ENCODE results near the gene IL21.
"Not testable (repeated sequence)": the region's sequence is repeated elsewhere in the genome, so short reads cannot be mapped to it uniquely, and the experiment has no call there.

Gene IL21

GRCh38 chr4:122621016-122621507 lies at the start of gene IL21:
TSS of gene IL21 (minus strand) at chr4:122621066. CDS start at chr4:122621011, 55 bp downstream.
- no peak within 1 kb of the TSS for H3K27ac ChIP-seq
- DNase-seq (ENCODE audit: low read depth, low spot score) = no peak

- DNase-seq (ENCODE audit: low read depth, low spot score) = no peak
- no peak overlapping the region for H3K27ac ChIP-seq
These were observed 49.3 kb upstream of the IL21 start for GRCh38 chr4:122669911-122670738.

GRCh38 chr4:122668241-122668640 lies 47.4 kb upstream of the IL21 start:
- DNase-seq (ENCODE audit: low read depth, low spot score) = no peak
- H3K27ac ChIP-seq = no peak overlapping the region

GRCh38 chr4:122666527-122667245 lies 45.8 kb upstream of the IL21 start:
- H3K27ac ChIP-seq = peak overlapping the region; percentile 60
- DNase-seq (ENCODE audit: low read depth, low spot score) = peak; percentile 54

GRCh38 chr4:122665161-122665929 lies 44.5 kb upstream of the IL21 start:
- no peak overlapping the region for H3K27ac ChIP-seq
- DNase-seq (ENCODE audit: low read depth, low spot score) = no peak

GRCh38 chr4:122663814-122664610 lies 43.1 kb upstream of the IL21 start:
- no peak overlapping the region for H3K27ac ChIP-seq
- DNase-seq (ENCODE audit: low read depth, low spot score) = no peak

GRCh38 chr4:122663291-122663690 lies 42.4 kb upstream of the IL21 start:
- no peak overlapping the region for H3K27ac ChIP-seq
- DNase-seq (ENCODE audit: low read depth, low spot score) = no peak

- no peak for DNase-seq (ENCODE audit: low read depth, low spot score)
- H3K27ac ChIP-seq = no peak overlapping the region
These were observed 41.8 kb upstream of the IL21 start for GRCh38 chr4:122662701-122663100.

GRCh38 chr4:122661176-122662160 lies 40.6 kb upstream of the IL21 start:
- no peak for DNase-seq (ENCODE audit: low read depth, low spot score)
- no peak overlapping the region for H3K27ac ChIP-seq

- DNase-seq (ENCODE audit: low read depth, low spot score) = no peak
- no peak overlapping the region for H3K27ac ChIP-seq
These were observed 38.0 kb upstream of the IL21 start for GRCh38 chr4:122658818-122659295.

GRCh38 chr4:122658377-122658776 lies 37.5 kb upstream of the IL21 start:
- H3K27ac ChIP-seq = no peak overlapping the region

GRCh38 chr4:122657553-122657952 lies 36.7 kb upstream of the IL21 start:
- no peak overlapping the region for H3K27ac ChIP-seq
- no peak for DNase-seq (ENCODE audit: low read depth, low spot score)

More at GRCh38 chr4:122658377-122658776, 37.5 kb upstream of the IL21 start:
- DNase-seq (ENCODE audit: low read depth, low spot score) = no peak

GRCh38 chr4:122656583-122656982 lies 35.7 kb upstream of the IL21 start:
- H3K27ac ChIP-seq; DNase-seq (ENCODE audit: low read depth, low spot score): not testable (repeated sequence)

GRCh38 chr4:122652379-122652778 lies 31.5 kb upstream of the IL21 start:
- no peak overlapping the region for H3K27ac ChIP-seq
- DNase-seq (ENCODE audit: low read depth, low spot score) = no peak

GRCh38 chr4:122650148-122650547 lies 29.3 kb upstream of the IL21 start:
- no peak for DNase-seq (ENCODE audit: low read depth, low spot score)
- no peak overlapping the region for H3K27ac ChIP-seq

GRCh38 chr4:122647656-122648055 lies 26.8 kb upstream of the IL21 start:
- DNase-seq (ENCODE audit: low read depth, low spot score) = no peak
- H3K27ac ChIP-seq = no peak overlapping the region

GRCh38 chr4:122643257-122643656 lies 22.4 kb upstream of the IL21 start:
- H3K27ac ChIP-seq = no peak overlapping the region
- DNase-seq (ENCODE audit: low read depth, low spot score) = no peak

- H3K27ac ChIP-seq = peak overlapping the region; percentile 36
These were observed 18.3 kb upstream of the IL21 start for GRCh38 chr4:122639181-122639580.

More at GRCh38 chr4:122639181-122639580, 18.3 kb upstream of the IL21 start:
- DNase-seq (ENCODE audit: low read depth, low spot score) = no peak

All from epithelial cell of prostate (primary cell).